ENCODE results near the gene MCRIP1. TPM values are rescaled to one million over a fixed set of nuclear protein-coding genes. Genes with fewer than 3 reads are reported as not detected.

The MCRIP1 gene
- total RNA-seq, 4 donors from 2014 or later: 23.3 to 44.0 (median 33.2) TPM

DNA sequence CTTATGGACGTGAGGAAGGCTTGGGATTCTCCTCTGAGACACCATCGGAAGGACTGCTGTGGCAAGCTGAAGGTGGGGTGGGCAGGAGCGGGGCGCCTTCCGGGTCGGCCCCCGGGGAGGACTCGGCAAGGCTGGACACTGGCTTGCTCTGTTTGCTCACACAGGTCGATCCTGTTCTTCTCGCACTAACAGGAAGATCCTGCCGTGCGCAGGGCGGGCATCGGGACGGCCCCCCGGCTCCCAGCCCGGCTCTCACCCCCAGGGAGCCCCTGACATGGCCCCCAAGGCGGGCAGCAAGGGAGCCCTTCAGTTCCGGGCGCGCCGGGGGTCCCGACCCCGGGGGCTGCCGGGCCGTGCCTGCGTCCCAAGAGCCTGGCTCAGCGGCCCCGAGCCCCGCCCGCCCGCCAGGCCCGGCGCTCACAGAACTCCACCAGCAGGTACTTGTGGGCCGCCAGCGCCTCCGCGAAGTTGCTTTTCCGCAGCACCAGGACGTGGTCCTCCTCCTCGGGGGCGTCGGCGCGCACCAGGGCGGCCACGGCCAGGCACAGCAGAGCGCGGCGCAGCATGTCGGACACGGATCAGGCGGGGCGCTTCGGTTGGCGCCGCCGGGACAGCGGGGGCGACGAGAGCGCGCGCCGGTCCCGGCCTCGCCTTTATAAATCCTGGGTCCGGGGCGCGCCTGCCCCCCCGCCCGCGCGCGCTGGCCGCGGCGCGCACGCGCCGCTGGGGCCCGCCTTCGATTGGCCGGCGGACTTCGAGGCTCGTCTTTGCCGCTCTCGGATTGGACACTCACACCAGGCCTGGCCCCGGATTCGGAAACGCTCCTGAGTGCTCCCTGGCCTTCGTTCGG, 27.0 kb upstream of the MCRIP1 start, which contains the start of gene P4HB:
TSS of gene P4HB (minus strand) at position 630 of the 850 bp plus-strand sequence. CDS start at position 566, 64 bp downstream.
- Histone ChIP-seq H3K27me3 (no peaks in the 10 kb centered on the region), H3K4me1 (peaks cover 19 to 79% (median 45%) of the 10 kb centered on the region in 4 donors), H3K9me3 (no peaks in the 10 kb centered on the region), H3K36me3 (peaks cover 0 to 4% (median under 1%) of the 10 kb centered on the region in 4 donors), H3K27ac (peak within 1 kb of the TSS; percentile 97 to 99 (median 98)), H3K4me3 (peak within 1 kb of the TSS; percentile 80 to 96 (median 92))
- DNase-seq: peak; percentile 33
- WGBS, 2 donors (ENCODE audit: low coverage in 1 of 2): 0% methylated on average over 14 to 50 of the region's 95 CpGs
- peak; percentile 76 for TF ChIP-seq POLR2A (IDR thresholded peaks at IDR 0.05)
- TF ChIP-seq EP300 (IDR thresholded peaks at IDR 0.05; ENCODE audit: low read depth): no peak
- TF ChIP-seq, protein P1, sequence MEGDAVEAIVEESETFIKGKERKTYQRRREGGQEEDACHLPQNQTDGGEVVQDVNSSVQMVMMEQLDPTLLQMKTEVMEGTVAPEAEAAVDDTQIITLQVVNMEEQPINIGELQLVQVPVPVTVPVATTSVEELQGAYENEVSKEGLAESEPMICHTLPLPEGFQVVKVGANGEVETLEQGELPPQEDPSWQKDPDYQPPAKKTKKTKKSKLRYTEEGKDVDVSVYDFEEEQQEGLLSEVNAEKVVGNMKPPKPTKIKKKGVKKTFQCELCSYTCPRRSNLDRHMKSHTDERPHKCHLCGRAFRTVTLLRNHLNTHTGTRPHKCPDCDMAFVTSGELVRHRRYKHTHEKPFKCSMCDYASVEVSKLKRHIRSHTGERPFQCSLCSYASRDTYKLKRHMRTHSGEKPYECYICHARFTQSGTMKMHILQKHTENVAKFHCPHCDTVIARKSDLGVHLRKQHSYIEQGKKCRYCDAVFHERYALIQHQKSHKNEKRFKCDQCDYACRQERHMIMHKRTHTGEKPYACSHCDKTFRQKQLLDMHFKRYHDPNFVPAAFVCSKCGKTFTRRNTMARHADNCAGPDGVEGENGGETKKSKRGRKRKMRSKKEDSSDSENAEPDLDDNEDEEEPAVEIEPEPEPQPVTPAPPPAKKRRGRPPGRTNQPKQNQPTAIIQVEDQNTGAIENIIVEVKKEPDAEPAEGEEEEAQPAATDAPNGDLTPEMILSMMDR (IDR thresholded peaks at IDR 0.05): no peak
- TF ChIP-seq POLR2AphosphoS5 (IDR thresholded peaks at IDR 0.05): peak; percentile 73 to 95 (median 94)
- in situ Hi-C loops (cut with MboI; ENCODE audit: low pct_ligation_motif_present in 1 of 4, low pct_unique_long_range_greater_than_20kb in 1 of 4, low sequenced_read_pairs in 3 of 4): no loop called here
- intact Hi-C loops (cut with DNase I; ENCODE audit: low total_unique reads): no loop called here

DNA sequence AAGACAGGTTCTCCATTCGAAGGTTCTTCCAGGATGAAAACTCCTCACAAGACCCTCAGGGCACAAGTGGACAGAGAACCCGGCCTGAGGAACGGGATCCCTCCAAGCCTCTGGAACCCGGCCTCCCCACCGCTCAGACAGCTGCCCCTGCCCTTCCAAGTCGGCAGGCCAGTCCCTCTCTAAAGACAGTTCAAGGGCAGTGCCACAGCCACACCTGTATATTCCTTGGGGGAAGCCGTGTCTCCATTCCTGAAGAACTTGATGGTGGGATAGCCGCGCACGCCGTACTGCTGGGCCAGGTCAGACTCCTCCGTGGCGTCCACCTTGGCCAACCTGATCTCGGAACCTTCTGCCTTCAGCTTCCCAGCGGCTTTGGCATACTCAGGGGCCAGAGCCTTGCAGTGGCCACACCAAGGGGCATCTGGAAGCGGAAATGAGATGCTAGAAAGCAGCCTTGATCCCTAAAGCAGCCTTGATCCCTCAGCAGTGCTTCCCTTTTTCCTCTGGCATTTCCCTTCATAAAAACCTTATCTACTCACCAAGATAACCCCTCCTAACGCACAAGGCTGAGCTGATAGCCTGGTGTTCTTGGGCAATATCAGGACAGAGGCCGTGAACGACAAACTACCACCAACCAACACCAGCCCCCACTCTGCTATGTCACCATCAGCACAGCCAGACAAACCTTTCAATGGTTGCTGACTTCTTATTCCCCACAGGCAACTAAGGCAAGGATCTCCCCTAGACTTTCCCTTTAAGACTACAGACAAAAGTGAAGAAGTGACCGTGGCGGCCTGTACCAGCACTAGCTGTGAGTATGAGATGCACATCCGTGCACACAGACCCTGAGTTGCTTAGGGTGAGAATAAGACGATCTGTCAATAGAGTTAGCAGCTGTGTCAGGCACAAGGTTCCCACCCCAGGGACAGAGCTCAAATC, 26.1 kb upstream of the MCRIP1 start:
- intact Hi-C loops (cut with DNase I; ENCODE audit: low total_unique reads) (no loop called here), in situ Hi-C loops (cut with MboI; ENCODE audit: low pct_ligation_motif_present in 1 of 4, low pct_unique_long_range_greater_than_20kb in 1 of 4, low sequenced_read_pairs in 3 of 4) (no loop called here)
- WGBS, 2 donors (ENCODE audit: low coverage in 1 of 2): 53% methylated on average over 23 of the region's 23 CpGs; no CpG with 5 or more reads in 1 of the 2 donors
- no peaks in the 10 kb centered on the region for H3K9me3 ChIP-seq
- no peaks in the 10 kb centered on the region for H3K27me3 ChIP-seq
- peak overlapping the region; percentile 80 to 96 (median 92) for H3K4me3 ChIP-seq
- peak overlapping the region; percentile 92 to 99 (median 98) for H3K27ac ChIP-seq
- TF ChIP-seq POLR2A (IDR thresholded peaks at IDR 0.05) (no peak), POLR2AphosphoS5 (IDR thresholded peaks at IDR 0.05) (no peak), EP300 (IDR thresholded peaks at IDR 0.05; ENCODE audit: low read depth) (no peak)
- TF ChIP-seq, protein P1 (IDR thresholded peaks at IDR 0.05): no peak
- H3K4me1 ChIP-seq: peaks cover 18 to 72% (median 42%) of the 10 kb centered on the region in 4 donors
- H3K36me3 ChIP-seq: peaks cover 0 to 12% (median 4%) of the 10 kb centered on the region in 4 donors
- no peak for DNase-seq

- intact Hi-C loops (cut with DNase I; ENCODE audit: low total_unique reads) (no loop called here), in situ Hi-C loops (cut with MboI; ENCODE audit: low pct_ligation_motif_present in 1 of 4, low pct_unique_long_range_greater_than_20kb in 1 of 4, low sequenced_read_pairs in 3 of 4) (no loop called here)
- H3K27ac ChIP-seq: peak overlapping the region in 3 of 4 donors; percentile 92 to 99 (median 97)
- peaks cover 0 to 20% (median 8%) of the 10 kb centered on the region in 4 donors for H3K36me3 ChIP-seq
- H3K4me3 ChIP-seq: peak overlapping the region in 2 of 4 donors; percentile 80 to 96
- DNase-seq: no peak
- peaks cover 18 to 64% (median 41%) of the 10 kb centered on the region in 4 donors for H3K4me1 ChIP-seq
- no peaks in the 10 kb centered on the region for H3K27me3 ChIP-seq
- no peak for TF ChIP-seq EP300 (IDR thresholded peaks at IDR 0.05; ENCODE audit: low read depth)
- TF ChIP-seq, protein P1 (IDR thresholded peaks at IDR 0.05): no peak
- TF ChIP-seq POLR2AphosphoS5 (IDR thresholded peaks at IDR 0.05): no peak
- no peak for TF ChIP-seq POLR2A (IDR thresholded peaks at IDR 0.05)
- WGBS, 2 donors (ENCODE audit: low coverage in 1 of 2): 87% methylated on average over 30 of the region's 30 CpGs; no CpG with 5 or more reads in 1 of the 2 donors
- no peaks in the 10 kb centered on the region for H3K9me3 ChIP-seq
Measured at GRCh38 chr17:81858170-81858966, 25.3 kb upstream of the MCRIP1 start.
